Left lung (tissue), 10 donors: ENCODE data around the gene CFI. TPM values are rescaled to one million over a fixed set of nuclear protein-coding genes. Genes with fewer than 3 reads are reported as not detected.

Experiments
- ATAC-seq: fragments of 200-7000 bp; cut with Tn5 transposase; one replicate; pipeline ENCODE4 v1.9.1; 2020; ENCODE audit warnings: moderate library complexity
- DNase-seq, 4 donors: peaks; one replicate each; pipeline ENCODE4 v3.0.0-alpha.2; 2013 to 2020
- H3K27ac ChIP-seq, 2 donors: fragments of 200-600 bp; sonication (generic) in 1 of 2; one replicate each; pipeline versions ENCODE4 v1.5.0 to v1.8.0; 2020 to 2021
- H3K27me3 ChIP-seq, 2 donors: fragments of 200-600 bp; sonication (generic) in 1 of 2; one replicate each; pipeline versions ENCODE4 v1.5.0 to v1.8.0; 2020 to 2021
- H3K36me3 ChIP-seq, 2 donors: fragments of 200-600 bp; sonication (generic) in 1 of 2; one replicate each; pipeline versions ENCODE4 v1.5.0 to v1.8.0; 2020 to 2021
- H3K4me1 ChIP-seq, 2 donors: fragments of 200-600 bp; one replicate each; pipeline ENCODE4 v1.8.0; 2021
- H3K4me3 ChIP-seq, 2 donors: fragments of 200-600 bp; sonication (generic) in 1 of 2; one replicate each; pipeline versions ENCODE4 v1.5.0 to v1.8.0; 2020 to 2021; ENCODE audit warnings: mild to moderate bottlenecking in 1 of 2
- H3K9me3 ChIP-seq, 2 donors: fragments of 200-600 bp; sonication (generic) in 1 of 2; one replicate each; pipeline versions ENCODE4 v1.5.0 to v1.8.0; 2020 to 2021
- intact Hi-C, 2 donors: fragments of 100-400 bp; cut with DNase I; formaldehyde crosslinking; loops; one replicate each; pipeline versions ENCODE4 v1.11.2 to v1.14.2; 2022
- polyA plus RNA-seq, 6 donors: library from polyadenylated mRNA; unstranded; fragments of 120-200 nt; gene quantifications; one replicate each; pipeline ENCODE4 v1.2.1, GENCODE V29; 2013; ENCODE audit not compliant: insufficient read length in 6 of 6
- total RNA-seq, 2 donors: library from RNA; stranded (reverse); fragmentation: NEBNext Ultra II Directional; extraction: Animal tissue kit (Norgen Biotek cat#: 25700); gene quantifications; one replicate each; pipeline ENCODE4 v1.2.1, GENCODE V29; 2021
- TF ChIP-seq, protein P1 (sequence below), 2 donors: fragments of 200-600 bp; sonication (generic) in 1 of 2; IDR thresholded peaks; one replicate each; pipeline versions ENCODE4 v1.5.0 to v1.8.0; 2021; ENCODE audit warnings: antibody characterized with exemption in 2 of 2
- donor health status: DM: no; HTN: yes; CAD: no.
- donor health status: DM: no; HTN: no; CAD: no.

CFI gene
- total and polyA plus RNA-seq, 8 donors, result 66.8 to 115 (median 93.8) TPM

DNA sequence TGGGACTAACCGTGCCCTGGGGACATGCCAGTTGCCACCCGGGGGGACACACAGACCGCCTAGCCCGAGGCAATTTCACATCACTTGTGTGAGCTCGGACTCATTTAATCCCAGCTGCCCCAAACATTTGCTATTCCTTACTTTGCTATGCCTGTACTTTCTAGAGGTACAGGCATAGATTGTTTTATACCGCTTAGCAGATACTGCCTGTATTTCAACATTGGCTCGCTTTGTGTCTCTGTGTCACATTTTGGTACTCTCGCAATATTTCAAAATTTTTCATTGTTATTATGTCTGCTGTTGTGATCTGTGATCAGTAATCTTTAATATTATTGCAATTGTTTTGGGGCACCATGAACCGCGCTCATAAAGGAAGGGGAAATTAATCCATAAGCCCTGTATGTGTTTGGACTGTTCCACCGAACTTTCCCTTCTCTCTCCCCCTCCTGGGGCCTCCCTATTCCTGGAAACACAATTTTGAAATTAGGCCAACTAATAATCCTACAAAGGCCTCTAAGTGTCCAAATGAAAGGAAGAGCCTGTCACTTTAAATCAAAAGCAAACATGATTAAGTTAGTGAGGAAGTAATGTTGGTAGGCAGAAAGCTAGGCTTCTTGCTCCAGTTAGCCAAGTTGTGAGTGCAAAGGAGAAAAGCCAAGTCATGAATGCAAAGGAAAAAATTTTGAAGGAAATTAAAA lies 98.0 kb downstream of the CFI start:
- H3K9me3 ChIP-seq, result no peaks in the 10 kb centered on the region
- peak overlapping the region; percentile 79 to 81 for H3K4me3 ChIP-seq
- TF ChIP-seq, protein P1, sequence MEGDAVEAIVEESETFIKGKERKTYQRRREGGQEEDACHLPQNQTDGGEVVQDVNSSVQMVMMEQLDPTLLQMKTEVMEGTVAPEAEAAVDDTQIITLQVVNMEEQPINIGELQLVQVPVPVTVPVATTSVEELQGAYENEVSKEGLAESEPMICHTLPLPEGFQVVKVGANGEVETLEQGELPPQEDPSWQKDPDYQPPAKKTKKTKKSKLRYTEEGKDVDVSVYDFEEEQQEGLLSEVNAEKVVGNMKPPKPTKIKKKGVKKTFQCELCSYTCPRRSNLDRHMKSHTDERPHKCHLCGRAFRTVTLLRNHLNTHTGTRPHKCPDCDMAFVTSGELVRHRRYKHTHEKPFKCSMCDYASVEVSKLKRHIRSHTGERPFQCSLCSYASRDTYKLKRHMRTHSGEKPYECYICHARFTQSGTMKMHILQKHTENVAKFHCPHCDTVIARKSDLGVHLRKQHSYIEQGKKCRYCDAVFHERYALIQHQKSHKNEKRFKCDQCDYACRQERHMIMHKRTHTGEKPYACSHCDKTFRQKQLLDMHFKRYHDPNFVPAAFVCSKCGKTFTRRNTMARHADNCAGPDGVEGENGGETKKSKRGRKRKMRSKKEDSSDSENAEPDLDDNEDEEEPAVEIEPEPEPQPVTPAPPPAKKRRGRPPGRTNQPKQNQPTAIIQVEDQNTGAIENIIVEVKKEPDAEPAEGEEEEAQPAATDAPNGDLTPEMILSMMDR (IDR thresholded peaks at IDR 0.05), result no peak
- peak in 2 of 4 donors; percentile 40 to 47 for DNase-seq
- H3K4me1 ChIP-seq, result peaks cover 8 to 25% of the 10 kb centered on the region in 2 donors
- intact Hi-C loops, result loop anchor here in 1 of 2 donors (10.0 kb wide), 1 partner anchor 269 kb away; the partner anchor contains the start of gene SEC24B
- no peaks in the 10 kb centered on the region for H3K27me3 ChIP-seq
- H3K36me3 ChIP-seq, result peaks cover 0 to 4% of the 10 kb centered on the region in 2 donors
- ATAC-seq, result peak; percentile 25
- H3K27ac ChIP-seq, result peak overlapping the region; percentile 88 to 92

DNA sequence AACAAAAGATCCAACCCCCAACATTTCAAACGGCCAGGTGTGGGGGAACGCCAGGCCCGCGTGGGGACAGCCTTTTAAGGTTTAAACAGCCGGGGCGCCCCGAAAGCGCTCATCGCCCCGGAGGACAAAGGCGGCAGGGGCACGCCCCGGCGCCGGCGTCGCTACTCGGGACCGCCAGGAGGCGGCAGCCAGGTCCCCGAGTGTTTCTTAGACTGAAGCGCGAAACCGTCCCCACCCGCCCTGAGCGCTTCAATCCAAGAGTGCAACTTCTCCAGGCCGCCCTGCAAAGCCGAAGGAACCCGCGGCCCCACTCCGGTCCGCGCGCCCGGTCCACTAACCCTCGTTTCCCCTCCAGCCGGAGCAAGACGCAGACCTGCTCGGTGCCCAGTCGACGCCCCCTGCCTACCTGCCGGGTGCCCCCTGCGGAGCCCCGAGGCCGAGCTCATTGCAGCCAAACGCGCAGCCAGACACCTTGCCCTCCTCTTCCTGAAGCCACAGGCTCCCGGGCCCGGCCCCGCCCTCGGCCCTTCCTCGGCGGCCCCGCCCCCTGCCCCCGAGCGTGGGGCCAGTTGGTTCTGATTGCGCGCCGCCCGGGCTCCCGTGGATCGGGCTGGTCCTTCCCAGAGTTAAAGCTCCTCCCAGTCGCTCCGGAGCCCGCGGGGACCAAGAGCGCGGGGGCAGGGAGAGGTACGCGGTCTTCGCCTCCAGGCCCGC lies 98.7 kb downstream of the CFI start, which contains the start of gene CASP6:
Gene CASP6, minus strand, starts transcription at position 496 of the 714 bp plus-strand sequence. Its CDS starts 50 bp downstream, at position 446.
- peak; percentile 96 for ATAC-seq
- H3K36me3 ChIP-seq, result peaks cover 0 to under 1% of the 10 kb centered on the region in 2 donors
- intact Hi-C loops, result loop anchor here in 1 of 2 donors (10.0 kb wide), 1 partner anchor 268 kb away; the partner anchor contains the start of gene SEC24B

DNA sequence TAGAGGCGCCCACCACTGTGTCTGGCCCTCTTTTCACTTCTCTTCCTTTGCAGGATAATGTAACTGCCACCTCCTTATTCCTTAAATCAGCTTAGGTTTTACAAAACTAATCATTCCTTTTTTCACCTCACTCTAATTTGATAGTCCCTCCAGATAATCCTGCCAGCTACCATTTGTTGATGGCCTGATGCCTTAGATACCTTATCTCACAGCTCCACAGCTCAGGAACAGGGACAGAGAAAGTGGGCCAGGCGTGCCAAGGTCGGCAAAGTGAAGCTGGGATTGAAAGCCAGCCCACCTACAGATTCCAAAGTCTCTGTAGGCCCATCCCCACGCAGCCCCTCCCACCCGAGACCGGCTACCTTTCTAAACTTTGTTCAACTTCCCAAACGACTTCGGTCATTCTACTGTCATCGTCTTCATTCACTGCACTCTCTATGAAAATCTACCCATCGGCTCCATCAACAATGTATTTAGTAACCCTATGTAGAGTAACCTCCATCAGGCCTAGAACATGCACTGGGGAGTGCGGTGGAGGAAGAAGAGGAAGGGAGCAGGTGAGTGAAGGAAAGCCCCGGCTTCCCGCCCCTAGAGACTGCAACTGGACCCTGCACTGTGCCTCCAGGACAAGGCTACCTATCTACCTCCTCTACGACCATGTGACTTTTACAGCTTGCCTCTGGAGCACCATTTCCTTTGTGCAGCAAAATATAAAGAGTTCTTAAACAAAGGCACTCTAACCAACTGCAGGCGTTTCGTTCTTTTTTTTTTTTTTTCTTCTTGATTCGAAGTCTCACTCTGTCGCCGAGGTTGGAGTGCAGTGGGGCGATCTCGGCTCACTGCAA lies 100.0 kb downstream of the CFI start:
- H3K4me3 ChIP-seq, result peak overlapping the region; percentile 79 to 81
- intact Hi-C loops, result loop anchor here in 1 of 2 donors (10.0 kb wide), 1 partner anchor 267 kb away; the partner anchor contains the start of gene SEC24B
- no peaks in the 10 kb centered on the region for H3K27me3 ChIP-seq
- H3K9me3 ChIP-seq, result no peaks in the 10 kb centered on the region
- H3K4me1 ChIP-seq, result peaks cover 8 to 25% of the 10 kb centered on the region in 2 donors
- TF ChIP-seq, protein P1 (IDR thresholded peaks at IDR 0.05), result no peak
- DNase-seq, result peak in 1 of 4 donors; percentile 14
- H3K27ac ChIP-seq, result peak overlapping the region; percentile 88 to 92
- peaks cover 0 to 9% of the 10 kb centered on the region in 2 donors for H3K36me3 ChIP-seq
- peak; percentile 2 for ATAC-seq

More for the DNA sequence above, 98.7 kb downstream of the CFI start, which contains the start of gene CASP6:
- Histone ChIP-seq H3K27me3 (no peaks in the 10 kb centered on the region), H3K9me3 (no peaks in the 10 kb centered on the region), H3K4me1 (peaks cover 8 to 25% of the 10 kb centered on the region in 2 donors), H3K4me3 (peak within 1 kb of the TSS; percentile 79 to 81), H3K27ac (peak within 1 kb of the TSS; percentile 88 to 92)
- peak; percentile 73 to 98 (median 88) for DNase-seq
- TF ChIP-seq, protein P1 (IDR thresholded peaks at IDR 0.05), result peak; percentile 59 to 78

DNA sequence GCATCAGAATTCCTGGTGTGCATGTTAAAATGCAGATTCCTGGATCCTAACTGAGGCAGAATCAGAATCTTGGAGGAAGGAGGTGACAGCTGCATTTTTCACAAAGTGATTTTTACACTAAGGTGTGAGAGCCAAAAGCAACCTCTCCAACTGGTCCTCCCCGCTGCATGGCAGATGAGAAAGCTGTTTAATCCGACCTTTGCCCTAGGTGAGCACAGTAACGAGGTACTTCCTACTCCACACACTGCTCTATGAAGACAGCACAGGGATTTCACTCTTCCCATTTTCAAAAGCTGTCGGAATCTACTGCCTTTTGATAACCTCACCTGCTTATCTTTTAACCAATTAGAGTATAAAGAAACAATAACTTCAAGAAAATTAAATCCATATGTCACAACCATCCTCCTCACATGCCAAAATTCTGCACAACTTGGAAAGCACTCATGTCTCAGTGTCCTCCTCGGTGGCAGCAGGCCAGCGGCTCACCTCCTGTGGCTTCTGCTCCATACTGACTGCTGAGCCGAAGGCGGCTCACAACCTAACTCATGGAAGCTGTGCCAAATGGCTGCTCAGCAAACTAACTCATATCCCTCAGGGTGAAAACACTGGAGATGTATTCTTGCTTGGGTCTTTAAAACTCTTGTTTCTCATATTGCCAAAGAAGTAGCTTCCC lies 102.1 kb downstream of the CFI start:
- H3K9me3 ChIP-seq, result no peaks in the 10 kb centered on the region
- TF ChIP-seq, protein P1 (IDR thresholded peaks at IDR 0.05), result no peak
- intact Hi-C loops, result loop anchor here in 1 of 2 donors (10.0 kb wide), 1 partner anchor 265 kb away; the partner anchor contains the start of gene SEC24B
- H3K36me3 ChIP-seq, result peaks cover 0 to 14% of the 10 kb centered on the region in 2 donors
- ATAC-seq (no peak), DNase-seq (no peak)
- H3K4me3 ChIP-seq, result no peak overlapping the region
- no peak overlapping the region for H3K27ac ChIP-seq
- peaks cover 8 to 25% of the 10 kb centered on the region in 2 donors for H3K4me1 ChIP-seq
- H3K27me3 ChIP-seq, result no peaks in the 10 kb centered on the region
